DOHH2 (cell line): ENCODE measurements around the gene GPR78.

Experiments used
- CTCF ChIP-seq: fragments of 200-600 bp; sonication (generic); IDR thresholded peaks from one replicate; pipeline ENCODE4 v1.5.1; 2014; ENCODE audit warnings: antibody characterized with exemption, mild to moderate bottlenecking, low read depth, low read length; ENCODE audit not compliant: poor library complexity, severe bottlenecking
- EZH2phosphoT487 ChIP-seq: fragments of 200-600 bp; sonication (generic); IDR thresholded peaks from 2 replicates; pipeline ENCODE4 v1.6.1; 2017; ENCODE audit warnings: borderline replicate concordance, mild to moderate bottlenecking, antibody characterized with exemption, low read length, moderate library complexity, mixed read lengths

- no peak for TF ChIP-seq CTCF
- TF ChIP-seq EZH2phosphoT487 = no peak
Measured at GRCh38 chr4:8601086-8601485, 20.9 kb downstream of the GPR78 start.
